ENCODE results near the gene CNDP1.
A peak's percentile ranks its signal among the peaks of the same experiment; 100 is the strongest.
"Not testable (repeated sequence)": the region's sequence is repeated elsewhere in the genome, so short reads cannot be mapped to it uniquely, and the experiment has no call there.

Gene CNDP1

GRCh38 chr18:74500372-74500771 is 33.9 kb upstream of the CNDP1 start:
- H3K4me1 ChIP-seq (ENCODE audit: insufficient read depth, low read length): peaks cover 47% of the 10 kb centered on the region
- peak overlapping the region; percentile 23 to 91; a peak in 2 of 4 replicates for H3K4me3 ChIP-seq (ENCODE audit: low read depth in 1 of 2, low read length in 2 of 2)
- no peaks in the 10 kb centered on the region for H3K27me3 ChIP-seq (ENCODE audit: insufficient read depth, low read length, poor library complexity)
- peak overlapping the region; percentile 98 for H3K4me2 ChIP-seq (ENCODE audit: insufficient read depth, low read length)
- H4K20me1 ChIP-seq (ENCODE audit: insufficient read depth, low read length): no peaks in the 10 kb centered on the region; the same call in 1 of the 2 replicates
- peaks cover 56% of the 10 kb centered on the region for H3K79me2 ChIP-seq (ENCODE audit: insufficient read depth, low read length)
- DNase-seq: no peak
- TF ChIP-seq CTCF (IDR thresholded peaks at IDR 0.05; ENCODE audit: borderline replicate concordance, extremely low read depth, low read length, poor library complexity, severe bottlenecking) (no peak), EZH2 (IDR thresholded peaks at IDR 0.05; ENCODE audit: borderline replicate concordance, low read depth, low read length, severe bottlenecking) (no peak)
- H2AFZ ChIP-seq (ENCODE audit: low read depth, low read length): no peak overlapping the region
- H3K9me3 ChIP-seq (ENCODE audit: insufficient read depth, low read length, severe bottlenecking): no peaks in the 10 kb centered on the region
- peak overlapping the region; percentile 61; the same call in 1 of the 2 replicates for H3K9ac ChIP-seq (ENCODE audit: low read depth, low read length)
- no peak for ATAC-seq (ENCODE audit: insufficient read depth, low read depth)
- H3K36me3 ChIP-seq (ENCODE audit: insufficient read depth, low read length): peaks cover 59% of the 10 kb centered on the region
- no peak overlapping the region for H3K27ac ChIP-seq (ENCODE audit: low read length)

- not testable (repeated sequence) for H4K20me1 ChIP-seq (ENCODE audit: insufficient read depth, low read length); H3K9ac ChIP-seq (ENCODE audit: low read depth, low read length); ATAC-seq (ENCODE audit: insufficient read depth, low read depth); H3K4me3 ChIP-seq (ENCODE audit: low read depth in 1 of 2, low read length in 2 of 2); H3K27me3 ChIP-seq (ENCODE audit: insufficient read depth, low read length, poor library complexity); H3K9me3 ChIP-seq (ENCODE audit: insufficient read depth, low read length, severe bottlenecking); H2AFZ ChIP-seq (ENCODE audit: low read depth, low read length); DNase-seq; H3K27ac ChIP-seq (ENCODE audit: low read length)
- peaks cover 63% of the 10 kb centered on the region for H3K36me3 ChIP-seq (ENCODE audit: insufficient read depth, low read length)
- H3K4me1 ChIP-seq (ENCODE audit: insufficient read depth, low read length): peaks cover 43% of the 10 kb centered on the region
- H3K4me2 ChIP-seq (ENCODE audit: insufficient read depth, low read length): 0 out of 2 replicates have a peak overlapping the region, but pooled peaks have one; percentile 98
- peaks cover 56% of the 10 kb centered on the region for H3K79me2 ChIP-seq (ENCODE audit: insufficient read depth, low read length)
Measured at GRCh38 chr18:74500774-74501173, 33.5 kb upstream of the CNDP1 start.

GRCh38 chr18:74501386-74501785 is 32.9 kb upstream of the CNDP1 start:
- no peaks in the 10 kb centered on the region for H3K9me3 ChIP-seq (ENCODE audit: insufficient read depth, low read length, severe bottlenecking)
- H3K4me1 ChIP-seq (ENCODE audit: insufficient read depth, low read length): peaks cover 43% of the 10 kb centered on the region
- peaks cover 53% of the 10 kb centered on the region for H3K79me2 ChIP-seq (ENCODE audit: insufficient read depth, low read length)
- no peak for DNase-seq
- TF ChIP-seq EZH2 (IDR thresholded peaks at IDR 0.05; ENCODE audit: borderline replicate concordance, low read depth, low read length, severe bottlenecking): no peak
- TF ChIP-seq CTCF (IDR thresholded peaks at IDR 0.05; ENCODE audit: borderline replicate concordance, extremely low read depth, low read length, poor library complexity, severe bottlenecking): no peak
- H3K27me3 ChIP-seq (ENCODE audit: insufficient read depth, low read length, poor library complexity): no peaks in the 10 kb centered on the region
- H3K27ac ChIP-seq (ENCODE audit: low read length): no peak overlapping the region
- ATAC-seq (ENCODE audit: insufficient read depth, low read depth): no peak
- no peak overlapping the region for H3K4me3 ChIP-seq (ENCODE audit: low read depth in 1 of 2, low read length in 2 of 2)
- H3K4me2 ChIP-seq (ENCODE audit: insufficient read depth, low read length): peak overlapping the region; percentile 24; the same call in 1 of the 2 replicates
- H3K9ac ChIP-seq (ENCODE audit: low read depth, low read length): no peak overlapping the region
- H3K36me3 ChIP-seq (ENCODE audit: insufficient read depth, low read length): peaks cover 67% of the 10 kb centered on the region
- no peaks in the 10 kb centered on the region; the same call in 1 of the 2 replicates for H4K20me1 ChIP-seq (ENCODE audit: insufficient read depth, low read length)
- H2AFZ ChIP-seq (ENCODE audit: low read depth, low read length): no peak overlapping the region

- no peaks in the 10 kb centered on the region for H3K9me3 ChIP-seq (ENCODE audit: insufficient read depth, low read length, severe bottlenecking)
- peaks cover 36% of the 10 kb centered on the region for H3K79me2 ChIP-seq (ENCODE audit: insufficient read depth, low read length)
- H4K20me1 ChIP-seq (ENCODE audit: insufficient read depth, low read length): peaks cover 3% of the 10 kb centered on the region; the same call in 1 of the 2 replicates
- H3K4me1 ChIP-seq (ENCODE audit: insufficient read depth, low read length): peaks cover 27% of the 10 kb centered on the region
- no peak for TF ChIP-seq CTCF (IDR thresholded peaks at IDR 0.05; ENCODE audit: borderline replicate concordance, extremely low read depth, low read length, poor library complexity, severe bottlenecking)
- no peak for TF ChIP-seq EZH2 (IDR thresholded peaks at IDR 0.05; ENCODE audit: borderline replicate concordance, low read depth, low read length, severe bottlenecking)
- no peak overlapping the region for H3K9ac ChIP-seq (ENCODE audit: low read depth, low read length)
- no peak for ATAC-seq (ENCODE audit: insufficient read depth, low read depth)
- DNase-seq: no peak
- no peak overlapping the region for H3K4me2 ChIP-seq (ENCODE audit: insufficient read depth, low read length)
- H2AFZ ChIP-seq (ENCODE audit: low read depth, low read length): no peak overlapping the region
- no peak overlapping the region for H3K4me3 ChIP-seq (ENCODE audit: low read depth in 1 of 2, low read length in 2 of 2)
- H3K36me3 ChIP-seq (ENCODE audit: insufficient read depth, low read length): peaks cover 73% of the 10 kb centered on the region
- H3K27me3 ChIP-seq (ENCODE audit: insufficient read depth, low read length, poor library complexity): no peaks in the 10 kb centered on the region
- H3K27ac ChIP-seq (ENCODE audit: low read length): no peak overlapping the region
Measured at GRCh38 chr18:74503137-74503536, 31.2 kb upstream of the CNDP1 start.
